HEK293 (cell line): ENCODE measurements around the gene DHX9.

Source experiments
- CTCF ChIA-PET: fragments of 350-600 bp; formaldehyde crosslinking; extraction: SDS; loops from one replicate; lab custom pipeline; 2021; ENCODE audit warnings: antibody characterized with exemption; lab: Yijun Ruan, JAX
- POLR2A ChIA-PET: fragments of 300-600 bp; formaldehyde crosslinking; extraction: SDS; loops from one replicate; lab custom pipeline; 2020; ENCODE audit warnings: antibody characterized with exemption, inconsistent platforms; lab: Yijun Ruan, JAX
- H3K27ac ChIP-seq: fragments of 200-500 bp; sonication (Bioruptor generic); 2 replicates; pipeline ENCODE4 v1.5.1; 2014; ENCODE audit warnings: low read depth, low read length, control low read depth, inconsistent platforms; ENCODE audit errors: extremely low read depth
- H3K36me3 ChIP-seq, 2 experiments: fragments of 200-500 bp in 1 of 2; sonication (Bioruptor generic) in 1 of 2; 1 replicate in 1 of 2; 2 replicates in 1 of 2; pipeline ENCODE4 v1.5.1; 2014 to 2017; ENCODE audit warnings: inconsistent platforms in 2 of 2, low read length in 2 of 2; ENCODE audit not compliant: control insufficient read depth in 2 of 2, insufficient read depth in 1 of 2
- H3K4me1 ChIP-seq: fragments of 200-500 bp; sonication (Bioruptor generic); 2 replicates; pipeline ENCODE4 v1.5.1; 2014; ENCODE audit warnings: mild to moderate bottlenecking, low read length, inconsistent platforms; ENCODE audit not compliant: control insufficient read depth, insufficient read depth
- H3K4me3 ChIP-seq: 2 replicates; pipeline ENCODE4 v1.5.1; 2011; ENCODE audit warnings: low read depth, mild to moderate bottlenecking, control low read depth, low read length, moderate library complexity
- H3K9me3 ChIP-seq: fragments of 200-500 bp; sonication (Bioruptor generic); 2 replicates; pipeline ENCODE4 v1.5.1; 2014; ENCODE audit warnings: low read depth, low read length, inconsistent platforms; ENCODE audit not compliant: control insufficient read depth, insufficient read depth
- HOXD13 ChIP-seq: sonication (generic); formaldehyde crosslinking; IDR thresholded peaks from 2 replicates; pipeline ENCODE4 v1.8.0; 2022; ENCODE audit warnings: missing genetic modification reagents, borderline replicate concordance
- MZF1 ChIP-seq: fragments of 450-650 bp; formaldehyde crosslinking; IDR thresholded peaks from 2 replicates; pipeline ENCODE4 v1.5.1; 2017; ENCODE audit warnings: missing biosample characterization, missing genetic modification characterization, borderline replicate concordance
- SP2 ChIP-seq: fragments of 450-650 bp; formaldehyde crosslinking; IDR thresholded peaks from 2 replicates; pipeline ENCODE4 v1.5.1; 2016; ENCODE audit warnings: missing biosample characterization, missing genetic modification characterization
- ZBTB17 ChIP-seq: fragments of 450-650 bp; formaldehyde crosslinking; IDR thresholded peaks from 2 replicates; pipeline ENCODE4 v1.5.1; 2016; ENCODE audit warnings: missing biosample characterization, missing genetic modification characterization
- ZNF140 ChIP-seq: fragments of 450-650 bp; formaldehyde crosslinking; IDR thresholded peaks from 2 replicates; pipeline ENCODE4 v1.5.1; 2016; ENCODE audit warnings: missing biosample characterization, missing genetic modification characterization
- ZNF174 ChIP-seq: fragments of 450-650 bp; formaldehyde crosslinking; IDR thresholded peaks from 2 replicates; pipeline ENCODE4 v1.5.0; 2017; ENCODE audit warnings: missing biosample characterization, mild to moderate bottlenecking, missing genetic modification characterization
- ZNF24 ChIP-seq: fragments of 450-650 bp; formaldehyde crosslinking; IDR thresholded peaks from 2 replicates; pipeline ENCODE4 v1.5.1; 2016; ENCODE audit warnings: missing biosample characterization, missing genetic modification characterization
- ZNF311 ChIP-seq: fragments of 450-650 bp; formaldehyde crosslinking; IDR thresholded peaks from 2 replicates; pipeline ENCODE4 v1.5.1; 2017; ENCODE audit warnings: missing biosample characterization, missing genetic modification characterization, borderline replicate concordance
- ZNF324 ChIP-seq: fragments of 450-650 bp; formaldehyde crosslinking; IDR thresholded peaks from 2 replicates; pipeline ENCODE4 v1.5.1; 2016; ENCODE audit warnings: missing biosample characterization, missing genetic modification characterization
- ZNF404 ChIP-seq: fragments of 450-650 bp; formaldehyde crosslinking; IDR thresholded peaks from 2 replicates; pipeline ENCODE4 v1.5.1; 2017; ENCODE audit warnings: missing biosample characterization, missing genetic modification characterization
- ZNF423 ChIP-seq: fragments of 450-650 bp; formaldehyde crosslinking; IDR thresholded peaks from 2 replicates; pipeline ENCODE4 v1.5.1; 2016; ENCODE audit warnings: missing biosample characterization, missing genetic modification characterization
- ZNF514 ChIP-seq: fragments of 450-650 bp; formaldehyde crosslinking; IDR thresholded peaks from 2 replicates; pipeline ENCODE4 v1.5.1; 2016; ENCODE audit warnings: missing biosample characterization, missing genetic modification characterization
- ZNF548 ChIP-seq: fragments of 450-650 bp; formaldehyde crosslinking; IDR thresholded peaks from 2 replicates; pipeline ENCODE4 v1.5.1; 2016; ENCODE audit warnings: missing biosample characterization, missing genetic modification characterization
- ZNF600 ChIP-seq: fragments of 450-650 bp; formaldehyde crosslinking; IDR thresholded peaks from 2 replicates; pipeline ENCODE4 v1.5.1; 2016; ENCODE audit warnings: missing biosample characterization, missing genetic modification characterization
- ZNF621 ChIP-seq: fragments of 450-650 bp; formaldehyde crosslinking; IDR thresholded peaks from 2 replicates; pipeline ENCODE4 v1.5.1; 2017; ENCODE audit warnings: missing biosample characterization, missing genetic modification characterization
- ZNF777 ChIP-seq: fragments of 450-650 bp; formaldehyde crosslinking; IDR thresholded peaks from 2 replicates; pipeline ENCODE4 v1.5.1; 2017; ENCODE audit warnings: missing biosample characterization, missing genetic modification characterization, borderline replicate concordance
- ZNF830 ChIP-seq: fragments of 450-650 bp; IDR thresholded peaks from 2 replicates; pipeline ENCODE4 v1.5.0; 2018; ENCODE audit warnings: missing biosample characterization, missing genetic modification characterization, low read depth, mild to moderate bottlenecking, moderate library complexity
- ZNF837 ChIP-seq: fragments of 450-650 bp; formaldehyde crosslinking; IDR thresholded peaks from 2 replicates; pipeline ENCODE4 v1.5.1; 2016; ENCODE audit warnings: missing biosample characterization, missing genetic modification characterization
- ZSCAN16 ChIP-seq: fragments of 450-650 bp; formaldehyde crosslinking; IDR thresholded peaks from 2 replicates; pipeline ENCODE4 v1.5.1; 2016; ENCODE audit warnings: missing biosample characterization, missing genetic modification characterization
- ZSCAN23 ChIP-seq: fragments of 450-650 bp; formaldehyde crosslinking; IDR thresholded peaks from 2 replicates; pipeline ENCODE4 v1.5.1; 2016; ENCODE audit warnings: missing biosample characterization, missing genetic modification characterization
- TF ChIP-seq, protein P1 (sequence below): fragments of 450-650 bp; formaldehyde crosslinking; IDR thresholded peaks from 2 replicates; pipeline ENCODE4 v1.5.1; 2016; ENCODE audit warnings: missing biosample characterization, missing genetic modification characterization, low read depth

The DHX9 gene

DNA sequence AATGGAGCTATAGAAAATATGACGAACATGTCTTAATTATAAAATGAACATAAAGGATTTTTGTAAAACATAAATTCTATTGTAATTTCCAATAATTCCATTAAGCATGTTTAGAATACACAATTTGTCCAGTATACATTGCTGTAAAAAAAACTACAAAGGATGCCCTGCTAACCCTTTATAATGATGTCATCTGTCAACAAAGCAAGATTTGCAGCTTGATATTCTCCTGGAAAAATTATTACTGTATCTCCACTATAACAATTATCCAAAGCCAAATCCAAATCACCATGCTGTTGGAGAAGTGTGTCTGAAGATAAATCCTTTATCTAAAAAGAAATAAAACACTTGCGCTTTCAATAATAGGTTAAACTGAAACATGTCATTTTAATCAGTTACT is 66.2 kb downstream of the DHX9 start:
- Histone ChIP-seq H3K4me1 (peaks cover 4% of the 10 kb centered on the region; the same call in 1 of the 2 replicates), H3K27ac (no peak overlapping the region), H3K4me3 (no peak overlapping the region), H3K9me3 (no peaks in the 10 kb centered on the region), H3K36me3 (no peaks in the 10 kb centered on the region)
- CTCF ChIA-PET: interaction anchor here (1.0 kb wide), 1 partner anchor 119 kb away, joined by 3 read pairs; no protein-coding TSS in a partner anchor
- TF ChIP-seq, protein P1, sequence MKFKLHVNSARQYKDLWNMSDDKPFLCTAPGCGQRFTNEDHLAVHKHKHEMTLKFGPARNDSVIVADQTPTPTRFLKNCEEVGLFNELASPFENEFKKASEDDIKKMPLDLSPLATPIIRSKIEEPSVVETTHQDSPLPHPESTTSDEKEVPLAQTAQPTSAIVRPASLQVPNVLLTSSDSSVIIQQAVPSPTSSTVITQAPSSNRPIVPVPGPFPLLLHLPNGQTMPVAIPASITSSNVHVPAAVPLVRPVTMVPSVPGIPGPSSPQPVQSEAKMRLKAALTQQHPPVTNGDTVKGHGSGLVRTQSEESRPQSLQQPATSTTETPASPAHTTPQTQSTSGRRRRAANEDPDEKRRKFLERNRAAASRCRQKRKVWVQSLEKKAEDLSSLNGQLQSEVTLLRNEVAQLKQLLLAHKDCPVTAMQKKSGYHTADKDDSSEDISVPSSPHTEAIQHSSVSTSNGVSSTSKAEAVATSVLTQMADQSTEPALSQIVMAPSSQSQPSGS (tag by site-specific recombination): peak; percentile 58
- no peak for TF ChIP-seq SP2 (tag by site-specific recombination)
- TF ChIP-seq ZNF600 (tag by site-specific recombination): no peak
- no peak for TF ChIP-seq ZNF174 (tag by site-specific recombination)
- TF ChIP-seq ZSCAN23: no peak
- no peak for TF ChIP-seq ZNF837 (tag by site-specific recombination)
- no peak for TF ChIP-seq ZNF423
- POLR2A ChIA-PET: no interaction called here

GRCh38 chr1:182909578-182909977 is 70.4 kb downstream of the DHX9 start:
- H3K27ac ChIP-seq: no peak overlapping the region
- H3K4me1 ChIP-seq: peaks cover 4% of the 10 kb centered on the region; the same call in 1 of the 2 replicates
- CTCF ChIA-PET: no interaction called here
- no peaks in the 10 kb centered on the region for H3K36me3 ChIP-seq
- no peak overlapping the region for H3K4me3 ChIP-seq
- POLR2A ChIA-PET: no interaction called here
- no peak for TF ChIP-seq ZNF621 (tag by site-specific recombination)
- no peak for TF ChIP-seq ZNF24 (tag by site-specific recombination)
- TF ChIP-seq ZNF830: no peak
- no peak for TF ChIP-seq ZSCAN16 (tag by site-specific recombination)
- TF ChIP-seq ZNF514 (tag by site-specific recombination): no peak
- TF ChIP-seq ZNF777 (tag by site-specific recombination): no peak
- TF ChIP-seq ZNF140 (tag by site-specific recombination): no peak
- TF ChIP-seq ZNF324 (tag by site-specific recombination): no peak
- TF ChIP-seq ZBTB17 (tag by site-specific recombination): no peak
- TF ChIP-seq ZNF311 (tag by site-specific recombination): no peak
- no peak for TF ChIP-seq HOXD13 (CRISPR knock-in tag)
- TF ChIP-seq, all 188 proteins: peak for 0
- no peaks in the 10 kb centered on the region for H3K9me3 ChIP-seq

- H3K4me1 ChIP-seq: peaks cover 4% of the 10 kb centered on the region; the same call in 1 of the 2 replicates
- ChIA-PET POLR2A (no interaction called here), CTCF (no interaction called here)
- no peaks in the 10 kb centered on the region for H3K36me3 ChIP-seq
- no peak overlapping the region for H3K27ac ChIP-seq
- H3K9me3 ChIP-seq: no peaks in the 10 kb centered on the region
- H3K4me3 ChIP-seq: no peak overlapping the region
- 0 out of 2 replicates have a peak, but pooled peaks have one; percentile 59 for TF ChIP-seq MZF1 (tag by site-specific recombination)
- peak; percentile 86 for TF ChIP-seq ZNF548 (tag by site-specific recombination)
- no peak for TF ChIP-seq ZNF404 (tag by site-specific recombination)
Measured at GRCh38 chr1:182910143-182910542, 71.0 kb downstream of the DHX9 start.
